Measurements from ENCODE around the gene ZNF780A. TPM values are rescaled to one million over a fixed set of nuclear protein-coding genes. Genes with fewer than 3 reads are reported as not detected.

Gene ZNF780A
- total and polyA plus RNA-seq, 2 of the 13 experiments (the other 11 are each of a cell fraction or from before 2014, with no cell fraction given) = 13.5 to 22.7 TPM

DNA sequence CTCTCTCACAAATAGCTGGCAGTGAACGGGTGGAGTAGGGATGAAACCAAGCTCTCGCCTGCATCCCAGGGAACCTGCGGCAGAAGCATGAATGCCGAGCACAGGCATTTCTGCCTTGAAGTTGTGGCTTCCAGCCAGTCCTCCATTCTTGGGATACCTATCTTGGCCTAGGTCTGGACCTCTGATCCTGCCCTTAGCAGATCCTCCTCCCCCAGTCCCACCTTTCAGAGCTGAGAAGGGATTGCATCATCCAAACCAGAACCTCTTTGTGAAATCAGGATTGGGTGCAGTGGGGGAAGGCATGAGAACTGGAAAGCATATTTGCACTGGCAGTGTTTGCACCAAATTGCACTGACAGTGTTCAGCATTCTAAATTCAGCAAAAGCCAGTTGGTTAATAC lies 5.8 kb downstream of the ZNF780A start (continued):
- TF ChIP-seq, protein P1, sequence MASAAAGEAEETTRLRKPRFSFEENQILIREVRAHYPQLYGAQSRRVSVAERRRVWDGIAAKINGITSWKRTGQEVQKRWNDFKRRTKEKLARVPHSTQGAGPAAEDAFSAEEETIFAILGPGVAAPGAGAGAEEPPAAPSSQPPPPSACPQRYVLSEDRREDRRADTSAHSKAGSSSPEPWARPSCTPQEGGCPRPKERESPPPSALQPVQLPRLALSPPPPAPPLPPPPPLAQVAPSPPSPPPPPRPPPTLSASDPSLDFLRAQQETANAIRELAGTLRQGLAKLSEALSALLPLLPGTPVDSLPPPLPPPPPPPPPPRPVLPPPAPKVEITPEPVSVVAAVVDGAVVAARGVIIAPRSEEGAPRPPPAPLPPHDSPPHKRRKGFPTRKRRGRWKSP (CRISPR knock-in tag; IDR thresholded peaks at IDR 0.05) = no peak
- no peak for TF ChIP-seq ELF1 (CRISPR knock-in tag; IDR thresholded peaks at IDR 0.05)
- TF ChIP-seq, protein P2, sequence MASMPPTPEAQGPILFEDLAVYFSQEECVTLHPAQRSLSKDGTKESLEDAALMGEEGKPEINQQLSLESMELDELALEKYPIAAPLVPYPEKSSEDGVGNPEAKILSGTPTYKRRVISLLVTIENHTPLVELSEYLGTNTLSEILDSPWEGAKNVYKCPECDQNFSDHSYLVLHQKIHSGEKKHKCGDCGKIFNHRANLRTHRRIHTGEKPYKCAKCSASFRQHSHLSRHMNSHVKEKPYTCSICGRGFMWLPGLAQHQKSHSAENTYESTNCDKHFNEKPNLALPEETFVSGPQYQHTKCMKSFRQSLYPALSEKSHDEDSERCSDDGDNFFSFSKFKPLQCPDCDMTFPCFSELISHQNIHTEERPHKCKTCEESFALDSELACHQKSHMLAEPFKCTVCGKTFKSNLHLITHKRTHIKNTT (CRISPR knock-in tag; IDR thresholded peaks at IDR 0.05) = no peak
- TF ChIP-seq, protein P3, sequence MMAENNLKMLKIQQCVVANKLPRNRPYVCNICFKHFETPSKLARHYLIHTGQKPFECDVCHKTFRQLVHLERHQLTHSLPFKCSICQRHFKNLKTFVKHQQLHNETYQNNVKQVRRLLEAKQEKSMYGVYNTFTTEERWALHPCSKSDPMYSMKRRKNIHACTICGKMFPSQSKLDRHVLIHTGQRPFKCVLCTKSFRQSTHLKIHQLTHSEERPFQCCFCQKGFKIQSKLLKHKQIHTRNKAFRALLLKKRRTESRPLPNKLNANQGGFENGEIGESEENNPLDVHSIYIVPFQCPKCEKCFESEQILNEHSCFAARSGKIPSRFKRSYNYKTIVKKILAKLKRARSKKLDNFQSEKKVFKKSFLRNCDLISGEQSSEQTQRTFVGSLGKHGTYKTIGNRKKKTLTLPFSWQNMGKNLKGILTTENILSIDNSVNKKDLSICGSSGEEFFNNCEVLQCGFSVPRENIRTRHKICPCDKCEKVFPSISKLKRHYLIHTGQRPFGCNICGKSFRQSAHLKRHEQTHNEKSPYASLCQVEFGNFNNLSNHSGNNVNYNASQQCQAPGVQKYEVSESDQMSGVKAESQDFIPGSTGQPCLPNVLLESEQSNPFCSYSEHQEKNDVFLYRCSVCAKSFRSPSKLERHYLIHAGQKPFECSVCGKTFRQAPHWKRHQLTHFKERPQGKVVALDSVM (CRISPR knock-in tag; IDR thresholded peaks at IDR 0.05) = no peak
- TF ChIP-seq, protein P4, sequence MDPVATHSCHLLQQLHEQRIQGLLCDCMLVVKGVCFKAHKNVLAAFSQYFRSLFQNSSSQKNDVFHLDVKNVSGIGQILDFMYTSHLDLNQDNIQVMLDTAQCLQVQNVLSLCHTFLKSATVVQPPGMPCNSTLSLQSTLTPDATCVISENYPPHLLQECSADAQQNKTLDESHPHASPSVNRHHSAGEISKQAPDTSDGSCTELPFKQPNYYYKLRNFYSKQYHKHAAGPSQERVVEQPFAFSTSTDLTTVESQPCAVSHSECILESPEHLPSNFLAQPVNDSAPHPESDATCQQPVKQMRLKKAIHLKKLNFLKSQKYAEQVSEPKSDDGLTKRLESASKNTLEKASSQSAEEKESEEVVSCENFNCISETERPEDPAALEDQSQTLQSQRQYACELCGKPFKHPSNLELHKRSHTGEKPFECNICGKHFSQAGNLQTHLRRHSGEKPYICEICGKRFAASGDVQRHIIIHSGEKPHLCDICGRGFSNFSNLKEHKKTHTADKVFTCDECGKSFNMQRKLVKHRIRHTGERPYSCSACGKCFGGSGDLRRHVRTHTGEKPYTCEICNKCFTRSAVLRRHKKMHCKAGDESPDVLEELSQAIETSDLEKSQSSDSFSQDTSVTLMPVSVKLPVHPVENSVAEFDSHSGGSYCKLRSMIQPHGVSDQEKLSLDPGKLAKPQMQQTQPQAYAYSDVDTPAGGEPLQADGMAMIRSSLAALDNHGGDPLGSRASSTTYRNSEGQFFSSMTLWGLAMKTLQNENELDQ (CRISPR knock-in tag; IDR thresholded peaks at IDR 0.05; ENCODE audit: borderline replicate concordance) = no peak
- no peak for TF ChIP-seq ZNF777 (CRISPR knock-in tag; IDR thresholded peaks at IDR 0.05)
- no peak for TF ChIP-seq ZNF577 (CRISPR knock-in tag; IDR thresholded peaks at IDR 0.05; ENCODE audit: borderline replicate concordance, low read depth)
- TF ChIP-seq, protein P5, sequence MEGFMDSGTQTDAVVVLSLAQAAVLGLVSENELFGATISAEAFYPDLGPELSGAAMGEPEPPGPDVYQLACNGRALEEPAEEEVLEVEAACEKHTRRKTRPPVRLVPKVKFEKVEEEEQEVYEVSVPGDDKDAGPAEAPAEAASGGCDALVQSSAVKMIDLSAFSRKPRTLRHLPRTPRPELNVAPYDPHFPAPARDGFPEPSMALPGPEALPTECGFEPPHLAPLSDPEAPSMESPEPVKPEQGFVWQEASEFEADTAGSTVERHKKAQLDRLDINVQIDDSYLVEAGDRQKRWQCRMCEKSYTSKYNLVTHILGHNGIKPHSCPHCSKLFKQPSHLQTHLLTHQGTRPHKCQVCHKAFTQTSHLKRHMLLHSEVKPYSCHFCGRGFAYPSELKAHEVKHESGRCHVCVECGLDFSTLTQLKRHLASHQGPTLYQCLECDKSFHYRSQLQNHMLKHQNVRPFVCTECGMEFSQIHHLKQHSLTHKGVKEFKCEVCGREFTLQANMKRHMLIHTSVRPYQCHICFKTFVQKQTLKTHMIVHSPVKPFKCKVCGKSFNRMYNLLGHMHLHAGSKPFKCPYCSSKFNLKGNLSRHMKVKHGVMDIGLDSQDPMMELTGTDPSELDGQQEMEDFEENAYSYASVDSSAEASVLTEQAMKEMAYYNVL (CRISPR knock-in tag; IDR thresholded peaks at IDR 0.05; ENCODE audit: borderline replicate concordance) = no peak
- no peak for TF ChIP-seq MYNN (CRISPR knock-in tag; IDR thresholded peaks at IDR 0.05; ENCODE audit: low read depth)
- no peak for TF ChIP-seq ZNF572 (CRISPR knock-in tag; IDR thresholded peaks at IDR 0.05)
- TF ChIP-seq ZNF451 (CRISPR knock-in tag; IDR thresholded peaks at IDR 0.05) = no peak
- TF ChIP-seq, protein P6, sequence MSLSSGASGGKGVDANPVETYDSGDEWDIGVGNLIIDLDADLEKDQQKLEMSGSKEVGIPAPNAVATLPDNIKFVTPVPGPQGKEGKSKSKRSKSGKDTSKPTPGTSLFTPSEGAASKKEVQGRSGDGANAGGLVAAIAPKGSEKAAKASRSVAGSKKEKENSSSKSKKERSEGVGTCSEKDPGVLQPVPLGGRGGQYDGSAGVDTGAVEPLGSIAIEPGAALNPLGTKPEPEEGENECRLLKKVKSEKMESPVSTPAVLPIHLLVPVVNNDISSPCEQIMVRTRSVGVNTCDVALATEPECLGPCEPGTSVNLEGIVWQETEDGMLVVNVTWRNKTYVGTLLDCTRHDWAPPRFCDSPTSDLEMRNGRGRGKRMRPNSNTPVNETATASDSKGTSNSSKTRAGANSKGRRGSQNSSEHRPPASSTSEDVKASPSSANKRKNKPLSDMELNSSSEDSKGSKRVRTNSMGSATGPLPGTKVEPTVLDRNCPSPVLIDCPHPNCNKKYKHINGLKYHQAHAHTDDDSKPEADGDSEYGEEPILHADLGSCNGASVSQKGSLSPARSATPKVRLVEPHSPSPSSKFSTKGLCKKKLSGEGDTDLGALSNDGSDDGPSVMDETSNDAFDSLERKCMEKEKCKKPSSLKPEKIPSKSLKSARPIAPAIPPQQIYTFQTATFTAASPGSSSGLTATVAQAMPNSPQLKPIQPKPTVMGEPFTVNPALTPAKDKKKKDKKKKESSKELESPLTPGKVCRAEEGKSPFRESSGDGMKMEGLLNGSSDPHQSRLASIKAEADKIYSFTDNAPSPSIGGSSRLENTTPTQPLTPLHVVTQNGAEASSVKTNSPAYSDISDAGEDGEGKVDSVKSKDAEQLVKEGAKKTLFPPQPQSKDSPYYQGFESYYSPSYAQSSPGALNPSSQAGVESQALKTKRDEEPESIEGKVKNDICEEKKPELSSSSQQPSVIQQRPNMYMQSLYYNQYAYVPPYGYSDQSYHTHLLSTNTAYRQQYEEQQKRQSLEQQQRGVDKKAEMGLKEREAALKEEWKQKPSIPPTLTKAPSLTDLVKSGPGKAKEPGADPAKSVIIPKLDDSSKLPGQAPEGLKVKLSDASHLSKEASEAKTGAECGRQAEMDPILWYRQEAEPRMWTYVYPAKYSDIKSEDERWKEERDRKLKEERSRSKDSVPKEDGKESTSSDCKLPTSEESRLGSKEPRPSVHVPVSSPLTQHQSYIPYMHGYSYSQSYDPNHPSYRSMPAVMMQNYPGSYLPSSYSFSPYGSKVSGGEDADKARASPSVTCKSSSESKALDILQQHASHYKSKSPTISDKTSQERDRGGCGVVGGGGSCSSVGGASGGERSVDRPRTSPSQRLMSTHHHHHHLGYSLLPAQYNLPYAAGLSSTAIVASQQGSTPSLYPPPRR (CRISPR knock-in tag; IDR thresholded peaks at IDR 0.05; ENCODE audit: borderline replicate concordance) = peak; percentile 39; the same call in 1 of the 2 replicates
- TF ChIP-seq DMAP1 (CRISPR knock-in tag; IDR thresholded peaks at IDR 0.05) = no peak
- TF ChIP-seq CHCHD3 (CRISPR knock-in tag; IDR thresholded peaks at IDR 0.05) = no peak
- no peak for TF ChIP-seq ZNF432 (CRISPR knock-in tag; IDR thresholded peaks at IDR 0.05; ENCODE audit: borderline replicate concordance)
- no peak for TF ChIP-seq SIN3B (IDR thresholded peaks at IDR 0.05; ENCODE audit: low read length)
- peak; percentile 66; the same call in 1 of the 2 replicates for TF ChIP-seq NR2F2 (IDR thresholded peaks at IDR 0.05; ENCODE audit: borderline replicate concordance, low read depth)
